Endothelial cell of umbilical vein (primary cell): Measurements from ENCODE around the gene RNF169. TPM values are rescaled to one million over a fixed set of nuclear protein-coding genes. Genes with fewer than 3 reads are reported as not detected.

Experiments
- BruUV-seq: library from RNA; stranded (reverse); fragments of 400-500 nt; replicated peaks from 2 replicates; lab custom pipeline; 2021; lab: Mats Ljungman, UMichigan
- CTCF ChIA-PET: fragments of 300-600, 350-600 bp; sonication (Branson Sonifier 250); formaldehyde crosslinking; loops from one replicate; lab custom pipeline; 2021; ENCODE audit warnings: antibody characterized with exemption, inconsistent platforms; lab: Charles Lee
- POLR2A ChIA-PET: fragments of 300-600, 350-600 bp; sonication (Branson Sonifier 250); formaldehyde crosslinking; loops from one replicate; lab custom pipeline; 2021; ENCODE audit warnings: antibody characterized with exemption, inconsistent platforms; lab: Charles Lee
- DNase-seq: peaks from one replicate; pipeline ENCODE4 v3.0.0-alpha.2; 2011; ENCODE audit warnings: low read depth, low spot score
- FAIRE-seq: peaks from 2 replicates; lab custom pipeline; 2011; peaks lifted over from hg19 to GRCh38; lab: Jason Lieb, UNC
- H2AFZ ChIP-seq: 2 replicates; pipeline ENCODE4 v1.6.0; 2012; ENCODE audit warnings: low read depth, low read length, control low read depth, inconsistent platforms
- H3K27ac ChIP-seq: 2 replicates; pipeline ENCODE4 v1.5.1; 2011; ENCODE audit warnings: low read depth, mild to moderate bottlenecking, control low read depth, low read length, moderate library complexity; ENCODE audit not compliant: insufficient read depth
- H3K27me3 ChIP-seq, 2 experiments: 2 replicates each; pipeline versions ENCODE4 v1.6.0 to v1.6.1; 2011; ENCODE audit warnings: low read length in 2 of 2, mixed read lengths in 1 of 2; ENCODE audit not compliant: control insufficient read depth in 2 of 2, insufficient read depth in 2 of 2
- H3K36me3 ChIP-seq, 2 experiments: 2 replicates in 1 of 2; 3 replicates in 1 of 2; pipeline ENCODE4 v1.5.1; 2011; ENCODE audit warnings: low read length in 2 of 2, mild to moderate bottlenecking in 1 of 2, moderate library complexity in 1 of 2; ENCODE audit not compliant: control insufficient read depth in 2 of 2, insufficient read depth in 2 of 2; ENCODE audit errors: extremely low read depth in 1 of 2
- H3K4me1 ChIP-seq: 3 replicates; pipeline ENCODE4 v1.5.1; 2011; ENCODE audit warnings: mild to moderate bottlenecking, low read length; ENCODE audit not compliant: control insufficient read depth, insufficient read depth; ENCODE audit errors: extremely low read depth
- H3K4me2 ChIP-seq: 2 replicates; pipeline ENCODE4 v1.6.1; 2011; ENCODE audit warnings: low read length, control low read depth, mixed read lengths; ENCODE audit not compliant: insufficient read depth
- H3K4me3 ChIP-seq, 3 experiments: fragments of 200-600 bp in 1 of 3; sonication (generic), shearing (Covaris generic) in 1 of 3; replicated peaks in 1 of 3; 2 replicates each; pipeline ENCODE4 v1.5.1; 2011 to 2016; ENCODE audit warnings: control low read depth in 3 of 3, low read length in 3 of 3, mild to moderate bottlenecking in 2 of 3, inconsistent platforms in 1 of 3, low read depth in 1 of 3, moderate library complexity in 1 of 3; ENCODE audit not compliant: insufficient read depth in 1 of 3
- H3K79me2 ChIP-seq: 2 replicates; pipeline ENCODE4 v1.6.0; 2012; ENCODE audit warnings: low read length, inconsistent platforms; ENCODE audit not compliant: control insufficient read depth, insufficient read depth
- H3K9ac ChIP-seq: replicated peaks from 2 replicates; pipeline ENCODE3; 2011; ENCODE audit warnings: low read length, control low read depth; ENCODE audit not compliant: insufficient read depth; ENCODE audit errors: extremely low read depth
- H3K9me1 ChIP-seq: replicated peaks from 3 replicates; pipeline ENCODE4 v1.6.0; 2011; ENCODE audit warnings: mild to moderate bottlenecking, low read length; ENCODE audit not compliant: control insufficient read depth, insufficient read depth; ENCODE audit errors: extremely low read depth
- H3K9me3 ChIP-seq: replicated peaks from 2 replicates; pipeline ENCODE4 v1.5.1; 2012; ENCODE audit warnings: low read length, inconsistent platforms; ENCODE audit not compliant: control insufficient read depth, insufficient read depth
- H4K20me1 ChIP-seq: replicated peaks from 2 replicates; pipeline ENCODE3; 2011; ENCODE audit warnings: mild to moderate bottlenecking, low read length; ENCODE audit not compliant: control insufficient read depth, insufficient read depth; ENCODE audit errors: extremely low read depth
- CTCF ChIP-seq, 2 donors: IDR thresholded peaks; 1 replicate in 1 of 2; 2 replicates in 1 of 2; pipeline ENCODE4 v1.5.1; 2011; ENCODE audit warnings: low read length in 2 of 2, mild to moderate bottlenecking in 2 of 2, moderate library complexity in 2 of 2, control low read depth in 1 of 2, inconsistent platforms in 1 of 2, low read depth in 1 of 2; ENCODE audit not compliant: insufficient read depth in 1 of 2; ENCODE audit errors: extremely low read depth in 1 of 2
- EZH2 ChIP-seq: IDR thresholded peaks from 2 replicates; pipeline ENCODE4 v1.6.1; 2012; ENCODE audit warnings: borderline replicate concordance, low read depth, mild to moderate bottlenecking, moderate library complexity, low read length, inconsistent platforms; ENCODE audit not compliant: severe bottlenecking
- FOS ChIP-seq: IDR thresholded peaks from 2 replicates; pipeline ENCODE4 v1.6.1; 2011; ENCODE audit warnings: mild to moderate bottlenecking, low read length, moderate library complexity, borderline replicate concordance; ENCODE audit not compliant: insufficient read depth
- GATA2 ChIP-seq: IDR thresholded peaks from 2 replicates; pipeline ENCODE4 v1.7.0; 2011; ENCODE audit warnings: low read depth, mild to moderate bottlenecking, moderate library complexity, mixed read lengths, low read length; ENCODE audit not compliant: insufficient read length, insufficient read depth
- JUN ChIP-seq: IDR thresholded peaks from 2 replicates; pipeline ENCODE4 v1.6.1; 2011; ENCODE audit warnings: borderline replicate concordance, low read depth; ENCODE audit not compliant: insufficient read length, insufficient read depth
- MAX ChIP-seq: IDR thresholded peaks from 2 replicates; pipeline ENCODE4 v1.6.1; 2011; ENCODE audit not compliant: insufficient read depth, insufficient read length
- MYC ChIP-seq: IDR thresholded peaks from one replicate; pipeline ENCODE4 v1.6.1; 2011; ENCODE audit warnings: mild to moderate bottlenecking, low read depth, low read length
- POLR2A ChIP-seq: IDR thresholded peaks from 2 replicates; pipeline ENCODE4 v1.6.1; 2012; ENCODE audit warnings: low read depth, mild to moderate bottlenecking, control low read depth, low read length
- POLR2AphosphoS5 ChIP-seq: IDR thresholded peaks from 2 replicates; pipeline ENCODE4 v1.6.1; 2012; ENCODE audit warnings: low read depth, mild to moderate bottlenecking, control low read depth, low read length, moderate library complexity; ENCODE audit not compliant: insufficient read depth
- dilution Hi-C: fragments of 300-500 bp; cut with MboI; formaldehyde crosslinking; loops from one replicate; pipeline ENCODE4 v1.15.0; 2019; ENCODE audit warnings: low sequenced_read_pairs; ENCODE audit not compliant: extremely low pct_ligation_motif_present
- intact Hi-C: fragments of 100-400 bp; cut with micrococcal nuclease; formaldehyde crosslinking; loops from one replicate; pipeline ENCODE4 v1.10.0; 2022
- polyA plus RNA-seq, 4 experiments: library from polyadenylated mRNA; depleted of rRNA in 3 of 4; stranded (reverse) in 3 of 4; unstranded in 1 of 4; fragments of >200 nt; gene quantifications; 2 replicates each; pipeline versions ENCODE4 v1.2.1 to v1.2.3, GENCODE V29; 2011 to 2012; ENCODE audit warnings: missing spikeins in 1 of 4
- total RNA-seq: library from RNA; stranded (reverse); gene quantifications from 2 replicates; pipeline ENCODE4 v1.2.3, GENCODE V29; 2021

Gene RNF169
- total and polyA plus RNA-seq, 2 donors (not counting 3 experiments of a cell fraction or from before 2014, with no cell fraction given), result 5.8 to 21.3 TPM

- no peak for TF ChIP-seq GATA2
- no peak for TF ChIP-seq FOS
- no peak for TF ChIP-seq POLR2A
- no peak for TF ChIP-seq CTCF (IDR thresholded peaks at IDR 0.05; ENCODE audit: extremely low read depth in 1 of 2, insufficient read depth in 1 of 2, low read depth in 1 of 2, low read length in 2 of 2)
- no peak for TF ChIP-seq MYC
- TF ChIP-seq JUN, result no peak
- no peak for TF ChIP-seq EZH2
- TF ChIP-seq MAX, result no peak
- TF ChIP-seq POLR2AphosphoS5, result no peak
- no peak overlapping the region for H2AFZ ChIP-seq
- H3K36me3 ChIP-seq, result peaks cover 2 to 4% of the 10 kb centered on the region in 2 experiments
- dilution Hi-C loops, result loop anchor here (10.0 to 25.0 kb wide), 2 partner anchors 159 to 396 kb away; no protein-coding TSS in a partner anchor
- FAIRE-seq, result no peak
- H3K27me3 ChIP-seq, result no peaks in the 10 kb centered on the region
- H3K4me1 ChIP-seq, result no peaks in the 10 kb centered on the region
- H3K79me2 ChIP-seq, result no peaks in the 10 kb centered on the region
- no TSS peak for BruUV-seq
- H3K4me3 ChIP-seq, result no peak overlapping the region
- no peak overlapping the region for H3K4me2 ChIP-seq
- H4K20me1 ChIP-seq, result no peaks in the 10 kb centered on the region
- no peak overlapping the region for H3K27ac ChIP-seq
- DNase-seq, result no peak
- ChIA-PET CTCF (interaction anchor here (0.9 to 6.2 kb wide), 6 partner anchors 131 to 421 kb away, joined by 3 to 140 read pairs (median 6); no protein-coding TSS in a partner anchor), POLR2A (no interaction called here)
- intact Hi-C loops, result no loop called here
- H3K9ac ChIP-seq, result no peak overlapping the region
- H3K9me1 ChIP-seq, result no peaks in the 10 kb centered on the region
- no peaks in the 10 kb centered on the region for H3K9me3 ChIP-seq
These were observed 122.4 kb downstream of the RNF169 start for GRCh38 chr11:74871037-74871436.
